KOPT-K1 (cell line): ENCODE data around the gene CENPS.
"Not testable (repeated sequence)": the region's sequence is repeated elsewhere in the genome, so short reads cannot be mapped to it uniquely, and the experiment has no call there.

Source experiments
- H3K27ac ChIP-seq: fragments of 200-600 bp; sonication (generic); 2 replicates; pipeline ENCODE4 v1.5.1; 2016; ENCODE audit warnings: antibody characterized with exemption, mild to moderate bottlenecking, low read depth, low read length; ENCODE audit not compliant: poor library complexity, severe bottlenecking
- H3K36me3 ChIP-seq: fragments of 200-600 bp; sonication (generic); 2 replicates; pipeline ENCODE4 v1.5.1; 2017; ENCODE audit warnings: antibody characterized with exemption, mild to moderate bottlenecking, low read length, moderate library complexity; ENCODE audit not compliant: insufficient read depth
- H3K9me3 ChIP-seq: fragments of 200-600 bp; sonication (generic); 2 replicates; pipeline ENCODE4 v1.5.1; 2017; ENCODE audit warnings: antibody characterized with exemption, low read length, mild to moderate bottlenecking; ENCODE audit not compliant: insufficient read depth, poor library complexity, severe bottlenecking

Gene CENPS

DNA sequence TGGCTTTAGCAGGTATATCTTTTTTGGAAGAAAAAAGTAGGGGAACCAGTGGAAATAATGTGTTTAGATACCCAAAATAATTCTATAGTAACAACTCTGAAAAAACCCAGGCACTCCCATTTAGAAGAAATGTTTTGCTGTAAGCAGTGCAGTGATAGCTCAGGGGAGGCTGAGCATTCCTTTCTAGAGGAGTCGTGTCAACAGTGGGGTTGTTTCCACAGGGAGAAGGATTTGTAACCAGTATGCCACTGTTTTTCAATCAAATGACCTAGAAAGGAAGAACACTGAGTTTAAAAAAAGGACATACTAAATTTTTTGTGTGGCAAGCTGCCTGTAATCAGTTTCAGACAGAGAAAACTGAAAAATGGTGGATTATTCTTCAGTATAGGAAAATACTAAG lies 29.0 kb upstream of the CENPS start:
- Histone ChIP-seq H3K36me3 (peaks cover 61% of the 10 kb centered on the region), H3K27ac (no peak overlapping the region), H3K9me3 (no peaks in the 10 kb centered on the region)

DNA sequence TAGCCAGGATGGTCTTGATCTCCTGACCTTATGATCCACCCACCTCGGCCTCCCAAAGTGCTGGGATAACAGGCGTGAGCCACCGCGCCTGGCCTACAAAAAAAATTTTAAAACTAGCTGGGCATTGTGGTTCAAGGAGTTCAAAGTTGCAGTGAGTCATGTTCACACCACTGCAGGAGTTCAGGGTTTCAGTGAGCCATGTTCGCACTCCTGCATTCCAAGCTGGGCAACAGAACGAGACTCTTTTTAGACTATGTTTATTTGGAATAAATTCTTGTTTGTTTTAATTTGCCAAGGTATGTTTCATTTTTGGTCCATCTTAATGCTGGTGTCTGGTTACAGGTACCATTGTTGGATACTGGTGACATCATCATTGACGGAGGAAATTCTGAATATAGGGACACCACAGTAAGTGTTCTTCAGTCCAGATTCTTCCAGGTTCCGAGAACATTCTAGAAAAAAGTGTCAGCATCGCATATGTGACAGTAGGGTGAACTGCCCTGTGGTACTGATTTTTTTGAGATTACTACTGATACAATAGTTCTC lies 27.4 kb upstream of the CENPS start:
- Histone ChIP-seq H3K9me3 (no peaks in the 10 kb centered on the region), H3K27ac (no peak overlapping the region), H3K36me3 (peaks cover 76% of the 10 kb centered on the region)

DNA sequence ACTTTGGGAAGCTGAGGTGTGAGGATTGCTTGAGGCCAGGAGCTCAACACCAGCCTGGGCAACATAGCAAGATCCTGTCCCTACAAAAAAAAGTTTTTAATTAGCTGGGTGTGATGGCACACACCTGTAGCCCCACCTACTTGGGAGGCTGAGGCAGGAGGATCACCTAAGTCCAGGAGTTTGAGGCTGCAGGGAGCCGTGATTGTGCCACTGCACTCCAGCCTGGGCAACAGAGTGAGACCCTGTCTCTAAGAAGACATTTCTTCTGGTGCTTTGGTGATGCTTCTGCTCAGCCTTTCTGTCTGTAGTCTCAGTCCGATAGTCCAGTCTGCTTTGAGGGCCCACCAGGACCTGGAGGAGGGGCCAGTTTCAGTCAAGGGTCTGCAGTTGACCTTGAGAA lies 23.0 kb upstream of the CENPS start:
- peaks cover 100% of the 10 kb centered on the region for H3K36me3 ChIP-seq
- H3K27ac ChIP-seq: no peak overlapping the region
- no peaks in the 10 kb centered on the region for H3K9me3 ChIP-seq

DNA sequence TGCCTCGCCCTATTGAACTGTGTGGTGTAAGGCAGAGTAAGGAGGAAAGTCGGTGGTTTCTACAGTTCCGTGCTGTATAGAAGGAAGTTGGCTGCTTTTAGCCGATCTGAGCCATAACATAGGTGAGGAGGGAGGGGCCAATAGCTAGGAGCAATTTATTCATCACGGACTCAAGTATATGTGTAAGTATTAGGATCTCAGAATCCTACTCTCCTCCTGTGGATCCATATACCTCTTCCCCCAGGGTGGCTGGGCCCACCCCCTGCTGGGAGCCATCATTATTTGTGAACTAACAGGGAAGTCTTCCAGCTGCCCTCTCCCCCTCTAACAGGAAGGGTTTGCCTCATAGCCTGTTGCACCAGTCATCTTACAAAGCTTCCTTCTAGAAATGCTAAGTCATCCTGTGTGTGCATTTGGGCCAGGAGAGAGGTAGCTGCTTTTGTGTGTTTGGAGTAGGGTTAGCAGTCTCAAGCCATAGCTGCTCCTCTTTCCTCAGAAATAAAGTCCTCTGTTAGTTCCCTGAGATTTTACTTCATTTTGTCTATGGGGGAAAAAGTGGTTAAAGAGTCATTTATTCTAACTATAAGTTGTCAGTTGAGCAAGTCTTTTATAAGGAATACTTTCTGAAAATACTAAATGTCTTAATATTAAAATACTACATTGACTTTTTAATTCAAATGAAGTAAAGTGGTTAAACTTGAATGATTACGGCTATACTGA lies 14.9 kb upstream of the CENPS start:
- no peak overlapping the region for H3K27ac ChIP-seq
- no peaks in the 10 kb centered on the region for H3K9me3 ChIP-seq
- peaks cover 100% of the 10 kb centered on the region for H3K36me3 ChIP-seq

DNA sequence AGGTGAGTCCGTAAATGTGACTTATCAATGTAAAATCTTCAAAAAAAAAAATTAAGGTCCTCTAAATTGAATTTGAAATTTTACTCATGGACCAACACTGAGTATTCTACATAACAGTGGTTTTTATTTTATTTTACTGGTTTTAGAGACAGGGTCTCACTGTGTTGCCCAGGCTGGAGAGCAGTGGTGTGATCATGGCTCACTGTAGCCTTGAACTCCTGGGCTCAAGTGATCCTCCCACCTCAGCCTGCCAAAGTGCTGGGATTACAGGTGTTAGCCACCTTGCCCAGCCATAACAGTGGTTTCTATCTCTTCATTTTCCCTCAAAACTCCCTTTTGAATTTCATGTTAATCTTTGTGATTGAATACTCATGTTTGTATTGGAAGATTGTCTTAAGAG lies 14.3 kb upstream of the CENPS start:
- not testable (repeated sequence) for H3K27ac ChIP-seq, H3K9me3 ChIP-seq
- H3K36me3 ChIP-seq: peaks cover 100% of the 10 kb centered on the region

DNA sequence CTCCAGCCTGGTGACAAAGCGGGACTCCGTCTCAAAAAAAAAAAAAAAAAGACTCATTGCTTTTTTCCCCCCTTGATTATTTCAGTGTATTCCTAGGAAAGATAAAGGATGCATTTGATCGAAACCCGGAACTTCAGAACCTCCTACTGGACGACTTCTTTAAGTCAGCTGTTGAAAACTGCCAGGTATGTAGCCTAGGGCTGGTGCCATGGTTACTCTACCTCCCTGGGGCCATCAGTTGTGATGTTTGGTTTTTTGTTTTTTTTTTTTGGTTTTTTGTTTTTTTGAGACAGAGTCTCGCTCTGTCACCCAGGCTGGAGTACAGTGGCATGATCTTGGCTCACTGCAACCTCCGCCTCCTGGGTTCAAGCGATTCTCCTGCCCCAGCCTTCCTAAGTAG lies 11.5 kb upstream of the CENPS start:
- not testable (repeated sequence) for H3K9me3 ChIP-seq, H3K27ac ChIP-seq
- peaks cover 94% of the 10 kb centered on the region for H3K36me3 ChIP-seq

DNA sequence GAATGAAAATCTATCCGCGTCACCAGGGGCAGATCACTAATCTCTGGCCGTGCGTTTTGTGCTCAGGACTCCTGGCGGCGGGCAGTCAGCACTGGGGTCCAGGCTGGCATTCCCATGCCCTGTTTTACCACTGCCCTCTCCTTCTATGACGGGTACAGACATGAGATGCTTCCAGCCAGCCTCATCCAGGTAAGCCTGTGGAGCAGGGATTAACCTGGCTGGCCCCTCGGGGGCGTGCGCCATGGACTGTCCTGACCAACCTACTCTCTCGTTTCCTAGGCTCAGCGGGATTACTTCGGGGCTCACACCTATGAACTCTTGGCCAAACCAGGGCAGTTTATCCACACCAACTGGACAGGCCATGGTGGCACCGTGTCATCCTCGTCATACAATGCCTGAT lies 10.9 kb upstream of the CENPS start:
- H3K27ac ChIP-seq: no peak overlapping the region
- H3K36me3 ChIP-seq: peaks cover 88% of the 10 kb centered on the region
- H3K9me3 ChIP-seq: no peaks in the 10 kb centered on the region

DNA sequence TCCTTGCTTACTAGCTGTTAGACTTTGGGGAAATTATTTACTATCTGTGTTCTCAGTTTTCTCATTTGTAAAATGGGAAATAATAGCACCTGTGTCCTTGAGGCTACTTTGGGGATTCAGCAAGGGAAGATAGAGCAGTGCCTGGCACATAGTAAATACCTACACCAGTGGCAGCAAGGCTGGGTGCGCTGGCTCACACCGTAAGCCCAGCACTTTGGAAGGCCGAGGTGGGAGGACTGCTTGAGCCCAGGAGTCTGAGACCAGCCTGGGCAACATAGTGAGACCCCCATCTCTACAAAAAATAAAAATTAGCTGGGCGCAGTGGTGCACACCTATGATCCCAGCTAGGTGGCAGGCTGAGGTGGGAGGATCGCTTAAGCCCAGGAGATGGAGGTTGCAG lies 8.6 kb upstream of the CENPS start:
- H3K27ac ChIP-seq: no peak overlapping the region
- no peaks in the 10 kb centered on the region for H3K9me3 ChIP-seq
- H3K36me3 ChIP-seq: peaks cover 65% of the 10 kb centered on the region

DNA sequence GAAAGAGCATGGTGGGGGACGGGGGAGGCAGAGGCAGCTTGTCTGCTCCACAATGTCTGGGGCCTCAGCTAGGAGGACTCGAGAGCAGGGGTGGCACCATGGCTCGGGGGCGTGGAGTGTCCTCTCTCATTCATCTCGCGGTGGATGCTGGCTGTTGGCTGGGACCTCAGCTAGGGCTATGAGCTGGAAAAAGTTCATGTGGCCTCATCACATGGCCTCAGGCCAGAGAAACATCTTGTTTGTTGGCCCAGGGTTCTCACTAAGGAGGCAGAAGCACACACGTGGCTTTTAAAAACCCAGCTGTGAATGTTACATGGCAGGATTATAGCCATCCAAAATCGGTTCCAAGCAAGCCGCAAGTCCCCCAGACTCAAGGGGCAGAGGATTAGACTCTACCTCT lies 6.2 kb upstream of the CENPS start:
- peaks cover 41% of the 10 kb centered on the region for H3K36me3 ChIP-seq
- no peaks in the 10 kb centered on the region for H3K9me3 ChIP-seq
- H3K27ac ChIP-seq: no peak overlapping the region

DNA sequence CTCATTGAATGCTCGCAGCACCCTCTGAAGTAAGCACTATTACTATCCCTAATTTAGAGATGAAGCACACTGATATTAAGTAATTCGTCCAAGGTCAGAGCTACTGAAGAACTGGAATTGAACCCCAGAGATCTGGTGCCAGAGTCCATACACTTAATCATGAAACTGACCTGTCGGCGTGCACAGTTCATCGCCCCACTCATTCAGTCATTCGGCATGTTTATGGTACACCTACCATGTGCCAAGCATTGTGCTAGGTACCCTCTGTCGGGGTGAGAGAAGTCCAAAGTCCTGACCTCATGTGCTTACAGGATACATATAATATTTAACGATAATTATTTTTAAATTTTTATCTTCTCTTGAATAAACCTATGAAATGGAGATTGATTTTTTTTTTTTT lies 5.6 kb upstream of the CENPS start:
- Histone ChIP-seq H3K9me3 (no peaks in the 10 kb centered on the region), H3K27ac (no peak overlapping the region), H3K36me3 (peaks cover 35% of the 10 kb centered on the region)

DNA sequence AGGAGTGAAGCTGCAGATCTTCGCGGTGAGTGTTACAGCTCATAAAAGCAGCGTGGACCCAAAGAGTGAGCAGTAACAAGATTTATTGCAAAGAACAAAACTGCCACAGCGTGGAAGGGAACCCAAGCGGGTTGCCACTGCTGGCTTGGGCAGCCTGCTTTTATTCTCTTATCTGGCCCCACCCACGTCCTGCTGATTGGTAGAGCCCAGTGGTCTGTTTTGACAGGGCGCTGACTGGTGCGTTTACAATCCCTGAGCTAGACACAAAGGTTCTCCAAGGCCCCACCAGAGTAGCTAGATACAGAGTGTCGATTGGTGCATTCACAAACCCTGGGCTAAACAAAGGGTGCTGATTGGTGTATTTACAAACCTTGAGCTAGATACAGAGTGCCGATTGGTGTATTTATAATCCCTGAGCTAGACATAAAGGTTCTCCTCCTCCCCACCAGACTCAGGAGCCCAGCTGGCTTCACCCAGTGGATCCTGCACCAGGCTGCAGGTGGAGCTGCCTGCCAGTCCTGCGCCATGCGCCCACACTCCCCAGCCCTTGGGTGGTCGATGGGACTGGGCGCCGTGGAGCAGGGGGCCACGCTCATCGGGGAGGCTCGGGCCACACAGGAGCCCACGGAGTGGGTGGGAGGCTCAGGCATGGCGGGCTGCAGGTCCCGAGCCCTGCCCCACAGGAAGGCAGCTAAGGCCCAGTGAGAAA lies 4.3 kb upstream of the CENPS start:
- H3K9me3 ChIP-seq, H3K27ac ChIP-seq: not testable (repeated sequence)
- peaks cover 21% of the 10 kb centered on the region for H3K36me3 ChIP-seq

DNA sequence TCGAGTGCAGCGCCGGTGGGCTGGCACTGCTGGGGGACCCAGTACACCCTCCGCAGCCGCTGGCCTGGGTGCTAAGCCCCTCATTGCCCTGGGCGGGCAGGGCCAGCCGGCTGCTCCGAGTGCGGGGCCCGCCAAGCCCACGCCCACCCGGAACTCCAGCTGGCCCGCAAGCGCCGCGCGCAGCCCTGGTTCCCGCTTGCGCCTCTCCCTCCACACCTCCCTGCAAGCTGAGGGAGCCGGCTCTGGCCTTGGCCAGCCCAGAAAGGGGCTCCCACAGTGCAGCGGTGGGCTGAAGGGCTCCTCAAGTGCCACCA lies 3.7 kb upstream of the CENPS start:
- H3K9me3 ChIP-seq, H3K27ac ChIP-seq: not testable (repeated sequence)
- peaks cover 16% of the 10 kb centered on the region for H3K36me3 ChIP-seq

DNA sequence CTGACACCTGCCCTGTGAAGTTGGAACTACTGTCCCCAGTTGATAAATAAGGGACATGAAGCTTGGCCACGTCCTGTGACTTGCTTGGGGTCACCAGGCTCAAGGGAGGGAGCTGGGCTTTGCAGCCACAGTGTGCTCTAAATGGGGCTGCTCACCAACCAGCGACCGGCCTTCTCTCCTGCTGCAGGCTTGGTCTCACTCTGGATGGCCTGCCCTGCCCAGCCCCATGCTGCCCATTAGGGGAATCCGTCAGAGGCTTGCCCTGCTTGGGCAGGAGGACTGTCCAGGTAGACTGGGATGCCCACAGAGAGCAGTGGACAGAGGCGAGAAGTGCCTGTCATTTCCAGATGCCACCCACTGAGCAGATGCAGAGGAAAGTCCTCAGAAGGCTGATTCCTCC lies 1.2 kb upstream of the CENPS start:
- H3K27ac ChIP-seq: no peak overlapping the region
- no peaks in the 10 kb centered on the region for H3K36me3 ChIP-seq
- no peaks in the 10 kb centered on the region for H3K9me3 ChIP-seq

DNA sequence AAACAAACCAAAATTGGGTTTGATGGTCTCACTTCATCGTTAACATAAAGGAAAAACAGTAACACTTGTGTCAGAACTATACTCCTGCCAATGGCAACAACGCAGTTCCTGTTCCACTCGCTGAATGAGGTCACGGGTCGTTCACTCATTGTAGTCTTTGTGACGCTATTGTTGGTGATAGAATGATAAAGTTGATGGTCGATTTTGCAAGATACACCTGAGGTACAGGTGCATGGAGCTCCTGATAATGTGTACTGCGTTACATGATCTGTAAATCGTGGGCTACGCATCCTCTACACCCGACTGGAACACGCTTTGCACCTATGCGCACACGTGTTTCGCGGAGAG lies 391 bp upstream of the CENPS start:
- Histone ChIP-seq H3K9me3 (no peaks in the 10 kb centered on the region), H3K36me3 (no peaks in the 10 kb centered on the region), H3K27ac (peak overlapping the region; percentile 91)

DNA sequence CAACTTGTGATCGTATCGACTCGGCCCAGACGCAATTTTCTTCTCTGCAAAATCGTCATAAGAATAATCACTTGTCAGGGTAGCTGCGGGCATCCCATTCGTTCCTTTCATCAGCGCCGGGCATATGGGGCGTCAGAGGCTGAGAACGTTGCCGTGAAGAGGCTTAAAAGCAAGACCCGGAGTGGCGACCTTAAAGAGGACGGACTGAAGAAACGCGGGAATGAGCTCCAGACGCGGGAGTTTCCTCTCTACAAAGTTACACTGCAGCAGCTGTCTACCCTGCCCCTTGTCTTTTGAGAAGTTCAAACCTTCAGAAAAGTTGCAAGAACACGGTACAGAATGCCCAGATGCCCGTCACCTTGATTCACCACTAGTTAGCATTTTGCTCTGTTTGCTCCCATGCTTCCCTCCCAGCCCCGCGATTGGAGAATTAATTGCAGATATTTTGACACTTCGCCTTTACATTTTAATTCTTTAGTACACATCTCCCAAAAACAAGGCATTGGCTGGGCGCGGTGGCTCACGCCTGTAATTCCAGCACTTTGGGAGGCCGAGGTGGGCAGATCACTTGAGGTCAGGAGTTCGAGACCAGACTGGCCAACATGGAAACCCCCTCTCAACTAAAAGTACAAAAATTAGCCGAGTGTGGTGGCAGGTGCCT lies 967 bp downstream of the CENPS start:
- no peaks in the 10 kb centered on the region for H3K9me3 ChIP-seq
- peak overlapping the region; percentile 91 for H3K27ac ChIP-seq
- H3K36me3 ChIP-seq: no peaks in the 10 kb centered on the region
